SU-DHL-6 (cell line): Measurements from ENCODE around the gene STAM.

Experiments
- EZH2phosphoT487 ChIP-seq: fragments of 200-600 bp; sonication (generic), shearing (Covaris generic); conservative IDR thresholded peaks from 2 replicates; pipeline ENCODE4 v1.6.1; 2018; ENCODE audit warnings: mild to moderate bottlenecking, antibody characterized with exemption, low read length, moderate library complexity, mixed read lengths
- TF ChIP-seq, protein P1 (sequence below): fragments of 200-600 bp; sonication (generic); IDR thresholded peaks from one replicate; pipeline ENCODE4 v1.5.1; 2017; ENCODE audit warnings: antibody characterized with exemption, mild to moderate bottlenecking, low read length, moderate library complexity; ENCODE audit not compliant: insufficient read depth, poor library complexity, severe bottlenecking

DNA sequence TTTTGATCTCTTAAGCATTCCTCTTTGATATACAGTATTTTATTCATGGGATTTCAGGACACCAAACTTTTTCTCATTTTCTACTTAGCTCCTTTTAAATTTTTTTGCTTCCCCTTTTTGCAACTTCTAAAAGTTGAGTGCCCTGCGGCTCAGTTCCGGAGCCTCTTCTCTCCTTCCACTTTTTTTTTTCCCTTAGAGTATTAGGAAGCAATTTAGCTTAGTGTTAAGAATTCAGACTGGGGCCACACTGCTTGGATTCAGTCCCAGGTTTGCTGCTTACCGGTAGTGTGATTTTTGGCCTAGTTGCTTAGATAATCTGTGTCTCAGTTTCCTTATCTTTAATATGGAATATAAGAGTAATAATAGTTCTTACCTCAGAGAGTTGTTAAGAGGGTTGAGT lies 3.4 kb downstream of the STAM start:
- TF ChIP-seq, protein P1, sequence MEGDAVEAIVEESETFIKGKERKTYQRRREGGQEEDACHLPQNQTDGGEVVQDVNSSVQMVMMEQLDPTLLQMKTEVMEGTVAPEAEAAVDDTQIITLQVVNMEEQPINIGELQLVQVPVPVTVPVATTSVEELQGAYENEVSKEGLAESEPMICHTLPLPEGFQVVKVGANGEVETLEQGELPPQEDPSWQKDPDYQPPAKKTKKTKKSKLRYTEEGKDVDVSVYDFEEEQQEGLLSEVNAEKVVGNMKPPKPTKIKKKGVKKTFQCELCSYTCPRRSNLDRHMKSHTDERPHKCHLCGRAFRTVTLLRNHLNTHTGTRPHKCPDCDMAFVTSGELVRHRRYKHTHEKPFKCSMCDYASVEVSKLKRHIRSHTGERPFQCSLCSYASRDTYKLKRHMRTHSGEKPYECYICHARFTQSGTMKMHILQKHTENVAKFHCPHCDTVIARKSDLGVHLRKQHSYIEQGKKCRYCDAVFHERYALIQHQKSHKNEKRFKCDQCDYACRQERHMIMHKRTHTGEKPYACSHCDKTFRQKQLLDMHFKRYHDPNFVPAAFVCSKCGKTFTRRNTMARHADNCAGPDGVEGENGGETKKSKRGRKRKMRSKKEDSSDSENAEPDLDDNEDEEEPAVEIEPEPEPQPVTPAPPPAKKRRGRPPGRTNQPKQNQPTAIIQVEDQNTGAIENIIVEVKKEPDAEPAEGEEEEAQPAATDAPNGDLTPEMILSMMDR: no peak
- no peak for TF ChIP-seq EZH2phosphoT487
